ENCODE results near the gene ROR2.
"Not testable (repeated sequence)": the region's sequence is repeated elsewhere in the genome, so short reads cannot be mapped to it uniquely, and the experiment has no call there.

ROR2 gene

GRCh38 chr9:91814201-91814600 is 135.8 kb downstream of the ROR2 start:
- peak; percentile 34 for DNase-seq

DNA sequence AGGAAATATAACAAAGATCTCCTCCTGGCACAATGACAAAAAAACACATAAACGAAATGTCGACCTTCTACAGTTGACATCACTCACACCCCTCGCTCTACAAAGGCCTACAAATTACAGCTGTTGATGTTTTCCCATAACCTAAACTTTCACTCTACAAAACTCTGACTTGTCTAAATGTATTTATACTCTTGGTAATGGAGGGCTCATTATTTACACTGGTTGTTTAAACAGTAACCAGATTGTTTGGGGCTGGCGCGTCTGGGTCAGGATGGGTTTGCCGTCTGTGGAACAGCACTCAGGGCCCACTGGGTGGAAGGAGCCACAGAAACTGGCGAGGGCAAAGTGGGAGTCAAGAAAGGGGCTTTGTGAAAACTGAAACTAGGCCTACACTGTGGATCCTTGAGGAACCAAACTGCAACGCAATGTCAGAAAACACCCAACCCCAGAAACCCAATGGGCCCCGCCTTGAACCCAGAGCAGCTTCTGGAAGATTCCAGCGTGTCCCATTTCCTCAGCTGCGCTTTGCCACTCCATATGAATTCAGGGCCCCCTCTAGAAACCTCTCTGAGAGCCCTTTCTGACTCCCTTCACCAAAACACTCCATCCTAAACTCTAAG is 136.7 kb downstream of the ROR2 start:
- no peak for DNase-seq

DNA sequence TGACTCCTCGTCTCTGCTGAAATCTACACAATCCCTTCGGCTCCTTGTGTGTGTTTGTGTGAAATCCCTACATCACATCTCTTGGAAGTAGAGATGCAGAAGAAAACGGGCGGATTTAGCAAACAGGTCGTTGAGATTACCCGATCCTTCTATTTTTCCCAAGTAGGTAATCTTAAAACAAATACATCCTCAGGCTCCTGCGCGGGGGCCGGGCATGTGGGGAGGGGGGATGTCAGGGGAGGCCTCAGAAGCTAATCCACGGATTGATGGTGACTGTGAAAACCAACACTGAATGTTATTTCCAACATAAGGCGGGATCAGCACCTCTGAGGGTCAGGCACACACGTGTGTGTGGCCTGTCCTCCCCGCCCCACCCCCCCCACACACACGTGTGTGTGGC is 137.8 kb downstream of the ROR2 start:
- no peak for DNase-seq

DNA sequence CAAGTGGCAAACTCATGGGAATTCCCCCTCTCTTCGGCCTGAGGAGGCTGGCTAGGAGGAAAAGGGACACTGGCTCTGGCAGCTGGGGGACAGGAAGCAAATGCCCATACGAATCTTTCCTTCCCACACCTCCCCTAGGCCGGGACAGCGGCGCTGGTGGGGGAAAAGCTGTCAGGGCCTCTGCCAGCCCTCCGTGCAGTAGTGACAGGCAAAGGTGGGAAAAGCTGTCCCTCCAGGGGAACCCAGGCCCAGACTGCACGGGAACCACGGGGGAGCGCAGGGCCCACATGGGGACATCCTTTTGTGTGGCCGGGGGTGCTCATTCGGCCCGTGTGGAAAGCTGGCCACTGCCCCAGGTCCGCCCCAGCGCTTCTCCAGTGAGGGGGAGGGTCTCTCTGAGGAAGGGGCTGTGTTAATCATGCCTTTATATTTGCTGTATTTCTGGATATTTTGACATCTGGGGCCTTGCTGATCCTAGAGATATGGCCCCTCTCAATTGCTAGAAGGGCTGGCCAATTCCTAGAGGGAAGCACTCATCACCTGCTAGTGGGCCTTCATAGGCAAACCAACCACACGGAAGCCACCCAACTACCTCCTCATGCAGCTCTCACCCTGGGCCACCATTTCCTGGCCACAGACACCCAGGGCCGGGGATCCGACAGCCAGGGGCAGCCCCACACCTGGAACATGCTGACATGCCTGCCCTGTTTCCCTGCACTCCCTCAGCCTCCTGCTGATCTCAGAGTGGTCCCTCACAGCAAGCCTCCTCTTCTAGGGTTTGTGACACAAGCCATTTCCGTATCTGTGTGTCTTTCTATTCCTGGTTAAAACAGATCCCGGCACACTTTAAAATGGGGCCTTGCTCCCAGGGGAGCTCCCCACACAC is 138.8 kb downstream of the ROR2 start:
- DNase-seq: no peak

DNA sequence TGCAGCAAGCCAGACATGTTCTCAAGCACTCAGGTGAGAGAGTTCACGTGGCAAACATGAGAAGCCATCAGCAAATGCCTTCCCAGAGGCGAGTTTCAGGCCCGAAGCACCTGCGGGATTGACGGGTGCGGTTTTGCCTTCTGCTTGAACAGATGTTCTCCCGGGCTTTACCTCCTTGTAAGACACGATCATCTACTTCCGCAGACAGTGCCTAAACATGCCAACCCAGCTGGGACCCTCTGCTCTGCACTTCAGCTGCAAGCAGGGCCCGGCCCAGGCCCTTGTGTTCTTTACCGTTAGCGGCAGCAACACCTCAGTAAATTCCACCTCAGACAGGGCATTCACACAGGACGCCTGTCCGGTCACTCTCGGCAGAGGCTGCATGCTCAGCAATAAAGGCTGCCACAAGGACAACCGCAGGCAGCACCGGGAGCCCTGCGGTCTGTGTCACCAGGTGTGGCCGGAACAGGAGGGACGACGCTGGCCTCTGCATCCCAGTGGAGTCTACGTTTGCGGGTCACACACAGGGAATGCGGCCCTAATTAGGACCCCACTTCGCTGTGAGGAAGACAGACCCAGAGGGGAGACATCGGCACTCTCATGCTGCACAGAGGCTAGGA is 139.6 kb downstream of the ROR2 start:
- DNase-seq: no peak

DNA sequence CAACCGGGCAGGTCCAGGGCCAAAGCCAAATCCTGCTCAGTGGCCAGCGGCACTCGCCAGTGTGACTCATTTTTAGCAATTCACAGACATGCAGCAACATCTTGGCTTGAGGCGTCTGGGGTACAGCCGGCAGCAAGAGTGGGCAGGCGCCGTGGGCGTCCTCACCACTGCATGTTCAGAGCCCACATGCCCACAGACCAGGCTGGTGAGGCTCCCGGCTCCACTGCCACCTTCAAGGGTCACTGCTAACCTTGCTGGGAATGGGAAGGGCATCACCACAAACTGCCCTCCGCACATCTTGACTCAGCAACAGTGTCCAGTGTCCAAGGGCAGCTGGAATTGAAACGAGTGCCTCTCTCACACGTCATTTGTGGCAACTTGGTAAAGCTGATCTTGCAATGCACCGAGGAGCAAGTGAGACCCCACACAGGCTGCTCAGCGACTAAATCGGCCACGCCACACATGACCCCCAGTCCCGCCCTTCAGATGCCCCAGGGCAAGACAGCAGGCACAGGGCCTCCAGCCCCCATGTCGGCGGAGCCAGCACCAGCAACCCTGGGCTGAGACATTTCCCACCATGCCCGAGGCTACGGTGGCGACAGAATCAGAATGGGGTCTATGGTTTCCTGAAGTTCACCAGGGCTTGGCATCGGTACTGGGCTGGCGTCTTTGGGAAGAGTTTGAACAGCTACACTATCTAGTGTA is 140.3 kb downstream of the ROR2 start:
- no peak for DNase-seq

DNA sequence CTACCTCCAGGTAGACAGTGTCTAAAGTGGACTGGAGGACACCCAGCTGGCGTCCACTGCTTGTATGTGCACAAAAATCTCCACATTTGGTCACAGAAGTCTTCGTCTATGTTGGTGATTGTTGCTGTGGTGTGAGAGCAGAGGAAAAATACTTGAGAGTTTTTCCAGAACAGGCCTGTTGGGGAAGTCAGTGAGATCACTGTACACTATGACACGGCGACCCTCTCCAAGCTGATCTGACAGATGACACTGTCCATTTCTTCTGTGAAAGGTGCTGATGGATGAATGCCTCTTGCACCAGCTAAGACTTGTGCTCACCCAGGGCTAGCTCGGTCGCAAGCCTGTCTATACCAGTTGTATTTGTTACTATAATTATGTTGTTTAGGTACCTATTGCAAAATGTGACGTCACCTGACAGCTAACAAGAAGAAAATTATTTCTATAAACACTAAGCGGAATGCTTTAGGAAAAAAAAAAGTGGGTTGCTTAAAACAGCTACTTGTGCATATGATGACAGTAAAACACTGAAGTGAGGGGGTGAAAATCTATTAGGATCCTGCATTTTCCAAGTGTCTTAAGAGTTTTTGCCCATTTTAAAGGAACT is 142.3 kb downstream of the ROR2 start:
- DNase-seq: no peak

GRCh38 chr9:91805031-91805430 is 145.0 kb downstream of the ROR2 start:
- no peak for DNase-seq

GRCh38 chr9:91803970-91804752 is 145.9 kb downstream of the ROR2 start:
- no peak for DNase-seq

DNA sequence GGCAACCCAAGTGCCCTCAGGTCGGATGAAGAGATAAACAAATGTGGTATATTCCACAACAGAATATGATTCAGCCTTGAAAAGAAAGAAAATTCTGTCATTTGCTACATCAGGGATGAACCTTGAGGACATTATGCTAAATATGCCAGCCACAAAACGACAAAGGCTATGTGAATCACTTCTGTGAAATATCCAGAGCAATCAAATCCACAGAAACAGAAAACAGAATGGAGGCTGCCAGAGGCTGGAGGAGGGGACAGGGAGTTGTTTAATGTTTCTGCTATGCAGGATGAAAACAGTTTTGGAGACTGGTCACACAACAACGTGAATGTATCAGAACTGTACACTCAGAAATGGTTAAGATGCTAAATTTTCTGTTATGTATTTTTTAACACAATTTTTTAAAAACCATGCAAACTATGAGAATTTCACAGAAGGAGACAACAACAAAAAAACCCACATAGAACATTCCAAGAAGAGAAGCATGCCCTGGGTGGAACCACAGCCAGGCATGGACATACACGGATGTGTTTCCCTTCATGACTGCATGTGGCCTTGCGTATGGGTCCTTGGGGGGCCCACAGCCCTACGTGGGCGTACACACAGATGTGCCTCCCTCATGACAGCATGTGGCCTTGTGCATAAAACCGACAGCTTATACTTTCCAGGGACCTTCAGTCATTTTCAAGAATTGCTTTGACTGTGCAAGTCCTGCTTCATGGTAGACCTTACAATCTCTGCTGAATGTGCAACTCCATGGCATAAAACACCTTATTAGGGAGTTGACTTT is 146.7 kb downstream of the ROR2 start:
- no peak for DNase-seq

- no peak for DNase-seq
These were observed 147.6 kb downstream of the ROR2 start for GRCh38 chr9:91802391-91802790.

DNA sequence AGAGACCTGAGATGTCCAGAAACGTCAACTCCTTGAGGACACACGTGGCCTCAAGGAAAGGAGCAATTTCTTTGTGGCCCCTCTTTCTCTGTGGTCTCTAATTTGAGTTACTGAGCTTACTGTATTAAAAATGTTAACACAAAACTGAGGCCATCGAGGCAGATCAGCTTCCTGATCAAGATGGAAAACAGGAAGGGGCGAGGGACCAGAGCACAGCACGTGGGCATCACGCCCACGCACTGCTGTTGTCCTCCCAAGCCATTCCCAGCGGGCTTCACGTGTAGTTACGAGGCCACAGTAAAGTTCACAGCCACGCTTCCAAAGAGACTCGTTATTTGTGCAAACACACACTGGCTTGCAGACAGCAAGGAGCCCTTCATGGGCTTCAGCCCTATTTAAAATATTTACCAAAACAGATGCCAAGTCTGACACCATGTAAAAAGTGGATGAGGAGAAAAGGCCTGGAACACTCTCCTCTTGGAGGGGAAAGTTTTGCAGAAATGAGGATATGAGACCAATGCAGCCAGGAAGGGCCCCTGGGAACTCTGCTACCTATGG is 149.5 kb downstream of the ROR2 start:
- no peak for DNase-seq

GRCh38 chr9:91799113-91799744 is 150.8 kb downstream of the ROR2 start:
- no peak for DNase-seq

- not testable (repeated sequence) for DNase-seq
These were observed 151.5 kb downstream of the ROR2 start for GRCh38 chr9:91798273-91799112.

DNA sequence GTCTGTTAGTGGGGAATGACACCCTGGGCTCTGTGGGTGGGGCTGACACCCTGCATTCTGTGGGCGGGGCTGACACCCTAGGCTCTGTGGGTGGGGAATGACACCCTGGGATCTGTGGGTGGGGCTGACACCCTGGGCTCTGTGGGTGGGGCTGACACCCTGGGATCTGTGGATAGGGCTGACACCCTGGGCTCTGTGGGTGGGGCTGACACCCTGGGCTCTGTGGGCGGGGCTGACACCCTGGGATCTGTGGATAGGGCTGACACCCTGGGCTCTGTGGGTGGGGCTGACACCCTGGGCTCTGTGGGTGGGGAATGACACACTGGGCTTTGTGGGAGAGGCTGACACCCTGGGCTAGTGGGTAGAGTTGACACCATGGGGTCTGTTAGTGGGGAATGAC is 152.5 kb downstream of the ROR2 start:
- not testable (repeated sequence) for DNase-seq

DNA sequence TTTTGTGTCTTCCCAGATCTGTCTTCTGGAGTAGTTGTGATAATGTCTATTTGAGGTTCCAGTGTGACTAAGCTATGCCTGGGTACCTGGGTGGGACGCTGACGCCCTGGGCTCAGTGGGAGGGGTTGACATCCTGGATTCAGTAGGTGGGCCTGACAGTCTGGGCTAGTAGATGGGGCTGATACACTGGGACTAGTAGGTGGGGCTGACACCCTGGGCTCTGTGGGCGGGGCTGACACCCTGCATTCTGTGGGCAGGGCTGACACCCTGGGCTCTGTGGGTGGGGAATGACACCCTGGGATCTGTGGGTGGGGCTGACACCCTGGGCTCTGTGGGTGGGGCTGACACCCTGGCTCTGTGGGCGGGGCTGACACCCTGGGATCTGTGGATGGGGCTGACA is 153.5 kb downstream of the ROR2 start:
- not testable (repeated sequence) for DNase-seq

DNA sequence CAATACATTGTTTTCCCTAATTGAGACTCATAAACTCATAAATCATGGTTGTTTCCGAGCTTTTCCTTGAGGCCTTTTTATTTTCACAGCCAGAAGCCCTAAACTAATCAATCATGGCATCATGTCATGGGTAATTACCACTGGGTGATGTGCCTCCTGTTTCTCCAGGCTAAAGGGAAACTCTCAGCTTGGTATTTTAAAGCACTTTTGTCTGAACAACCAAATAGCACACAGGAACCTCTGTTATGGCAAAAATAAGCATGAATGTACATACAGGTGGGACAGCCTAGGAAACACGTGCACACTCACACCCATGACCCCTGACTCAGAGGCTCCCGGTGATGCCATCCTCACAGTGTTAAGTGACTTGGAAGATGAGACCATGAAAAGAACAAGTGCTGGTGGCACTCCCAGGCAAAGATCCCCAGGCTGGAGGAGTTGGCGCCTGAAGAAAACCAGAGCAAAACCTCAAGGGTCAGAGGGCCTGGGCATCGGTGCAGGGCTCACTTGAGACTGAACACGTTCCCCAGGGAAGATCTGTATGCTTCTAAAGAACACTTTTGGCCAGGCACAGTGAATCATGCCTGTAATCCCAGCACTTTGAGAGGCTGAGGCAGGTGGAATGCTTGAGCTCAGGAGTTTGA is 154.3 kb downstream of the ROR2 start:
- peak; percentile 47 for DNase-seq

DNA sequence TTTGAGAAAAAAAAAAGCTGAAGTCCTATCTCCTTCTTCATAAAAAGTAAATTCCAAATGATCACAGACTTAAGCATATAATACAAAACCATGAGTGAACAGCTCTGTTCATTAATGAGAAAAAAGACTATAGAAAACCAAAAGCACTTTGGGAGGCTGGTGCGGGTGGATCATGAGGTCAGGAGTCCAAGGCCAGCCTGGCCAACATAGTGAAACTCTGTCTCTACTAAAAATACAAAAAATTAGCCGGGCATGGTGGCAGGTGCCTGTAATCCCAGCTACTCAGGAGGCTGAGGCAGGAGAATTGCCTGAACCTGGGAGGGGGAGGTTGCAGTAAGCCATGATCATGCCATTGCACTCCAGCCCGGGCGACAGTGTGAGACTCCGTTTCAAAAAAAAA is 156.7 kb downstream of the ROR2 start:
- not testable (repeated sequence) for DNase-seq

DNA sequence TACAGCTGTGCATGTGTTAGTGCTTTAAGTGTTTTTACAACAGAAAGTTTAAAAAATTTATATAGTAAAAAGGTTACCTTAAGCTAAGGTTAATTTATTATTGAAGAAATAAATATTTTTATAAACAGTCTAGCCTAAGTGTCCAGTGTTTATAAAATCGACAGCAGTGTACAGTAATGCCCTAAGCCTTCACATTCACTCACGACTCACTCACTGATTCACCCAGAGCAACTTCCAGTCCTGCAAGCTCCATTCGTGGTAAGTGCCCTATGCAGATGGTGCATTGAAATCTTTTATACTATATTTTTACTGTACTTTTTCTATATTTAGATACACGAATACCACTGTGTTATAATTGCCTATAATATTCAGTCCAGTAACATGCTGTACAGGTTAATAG is 159.1 kb downstream of the ROR2 start:
- DNase-seq: no peak

Measured in NCI-H1694 treated with DMSO at 0.1 percent for 48 hours (cell line).